SKM-1 treated with dmso at 0.1 percent for 144 hours (cell line): Measurements from ENCODE around the gene KRTAP2-3.
A peak's percentile ranks its signal among the peaks of the same experiment; 100 is the strongest.
"Not testable (repeated sequence)": the region's sequence is repeated elsewhere in the genome, so short reads cannot be mapped to it uniquely, and the experiment has no call there.

Source experiments
- DNase-seq: peaks from one replicate; lab custom pipeline; 2025; ENCODE audit not compliant: unreplicated experiment; lab: John Stamatoyannopoulos, UW

KRTAP2-3 gene

DNA sequence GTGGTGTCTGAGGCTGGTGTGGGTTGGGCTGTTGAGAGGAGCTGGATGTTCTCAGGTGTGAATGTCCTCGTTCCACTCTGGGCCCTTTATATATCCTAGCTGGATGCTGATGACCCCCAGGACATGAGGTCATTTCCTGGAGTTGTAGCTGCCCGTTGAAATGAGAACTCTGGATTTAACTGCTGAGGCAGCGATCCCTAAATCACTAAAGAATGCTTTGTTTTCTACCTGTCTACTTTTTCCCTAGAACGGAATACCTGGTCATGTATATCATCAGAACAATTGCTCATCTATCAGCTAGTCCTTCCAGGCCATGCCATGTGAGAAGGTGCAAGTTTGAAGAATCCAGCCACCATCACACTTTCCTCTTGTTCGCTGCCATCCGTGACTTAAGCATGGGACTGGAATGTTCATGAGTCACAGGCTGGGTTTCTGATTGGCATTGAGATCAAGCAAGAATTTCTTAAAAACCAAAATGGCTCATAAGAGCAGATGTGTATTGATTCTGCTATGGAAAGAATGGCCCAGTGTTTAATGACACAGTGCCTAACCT is at the start of gene KRTAP2-3:
Gene KRTAP2-3, minus strand, starts transcription at position 63 of the 553 bp plus-strand sequence. CDS start 64 bp downstream, outside the sequence.
- no peak for DNase-seq

DNA sequence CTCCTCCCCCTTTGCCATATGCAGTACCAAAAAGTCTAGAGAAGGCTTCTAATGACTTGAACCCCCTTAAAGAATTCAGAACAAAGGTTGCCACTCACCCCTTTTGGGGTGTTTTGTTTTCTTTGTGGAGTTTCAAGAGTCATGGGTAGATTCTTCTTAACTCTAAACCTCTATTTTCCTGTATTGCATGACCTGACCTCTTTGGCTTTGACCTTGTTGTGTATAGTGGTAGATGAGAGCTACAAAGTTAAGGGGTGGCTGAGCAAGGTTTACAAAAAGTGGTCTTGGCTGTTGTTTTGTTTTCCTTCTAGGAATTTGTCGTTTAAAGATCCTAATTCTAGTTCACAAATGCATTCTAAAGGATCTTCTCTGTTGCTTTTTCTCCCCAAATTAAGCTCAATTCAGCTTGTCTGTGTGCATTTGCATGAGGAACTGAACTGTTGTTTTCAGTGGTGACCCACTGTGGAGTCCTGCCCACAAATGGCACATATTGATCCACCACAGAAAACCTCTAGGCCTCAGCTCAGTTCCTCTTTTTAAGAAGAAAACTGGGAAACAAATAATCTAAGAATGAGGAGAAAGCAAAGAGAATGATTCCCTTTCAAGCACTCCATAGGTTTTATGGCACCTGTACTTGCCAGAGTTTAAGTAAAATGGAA is 48.9 kb upstream of the KRTAP2-3 start:
- peak; percentile 7 for DNase-seq

GRCh38 chr17:41107941-41108450 is 48.1 kb upstream of the KRTAP2-3 start:
- no peak for DNase-seq

DNA sequence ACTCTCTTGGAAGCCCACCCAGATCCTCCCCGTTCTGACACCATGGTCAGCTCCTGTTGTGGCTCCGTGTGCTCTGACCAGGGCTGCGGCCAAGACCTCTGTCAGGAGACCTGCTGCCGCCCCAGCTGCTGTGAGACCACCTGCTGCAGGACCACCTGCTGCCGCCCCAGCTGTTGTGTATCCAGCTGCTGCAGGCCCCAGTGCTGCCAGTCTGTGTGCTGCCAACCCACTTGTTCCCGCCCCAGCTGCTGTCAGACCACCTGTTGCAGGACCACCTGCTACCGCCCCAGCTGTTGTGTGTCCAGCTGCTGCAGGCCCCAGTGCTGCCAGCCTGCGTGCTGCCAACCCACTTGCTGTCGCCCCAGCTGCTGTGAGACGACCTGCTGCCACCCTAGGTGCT is 45.4 kb upstream of the KRTAP2-3 start, which contains the start of gene KRTAP4-9:
Gene KRTAP4-9, plus strand, starts transcription at position 43 of the 400 bp plus-strand sequence. Its CDS starts 0 bp downstream, at position 43.
- DNase-seq: not testable (repeated sequence)

DNA sequence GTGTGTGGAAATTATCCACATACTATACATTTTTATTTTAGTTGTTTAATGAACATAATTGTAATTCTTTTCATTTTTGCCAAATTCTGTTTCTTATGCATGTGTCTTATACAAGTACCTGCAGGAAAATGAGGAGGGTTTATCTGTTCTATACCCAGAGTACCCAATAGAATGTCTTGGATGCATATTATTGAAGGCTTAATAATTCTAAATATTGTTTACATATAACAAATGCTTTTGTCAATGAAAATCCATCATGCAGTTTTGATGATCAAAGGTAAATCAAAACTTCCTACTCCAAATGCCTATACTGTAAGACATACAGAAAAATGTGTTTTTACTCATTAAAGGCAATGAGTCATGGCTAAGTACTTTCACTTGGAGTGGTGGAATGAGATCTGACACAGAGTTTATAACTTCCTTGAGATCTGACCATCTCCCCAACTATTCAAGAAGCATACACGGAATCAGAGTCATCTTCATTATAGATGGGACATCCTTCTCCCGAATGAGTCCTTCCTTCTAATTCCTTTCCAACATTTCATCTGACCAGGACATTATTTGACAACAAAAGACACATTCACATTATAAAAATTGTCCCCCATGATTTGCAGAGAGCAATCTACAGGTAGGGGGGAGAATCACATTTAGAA is 44.6 kb upstream of the KRTAP2-3 start:
- DNase-seq: not testable (repeated sequence)

GRCh38 chr17:41103896-41104295 is 44.0 kb upstream of the KRTAP2-3 start:
- no peak for DNase-seq

DNA sequence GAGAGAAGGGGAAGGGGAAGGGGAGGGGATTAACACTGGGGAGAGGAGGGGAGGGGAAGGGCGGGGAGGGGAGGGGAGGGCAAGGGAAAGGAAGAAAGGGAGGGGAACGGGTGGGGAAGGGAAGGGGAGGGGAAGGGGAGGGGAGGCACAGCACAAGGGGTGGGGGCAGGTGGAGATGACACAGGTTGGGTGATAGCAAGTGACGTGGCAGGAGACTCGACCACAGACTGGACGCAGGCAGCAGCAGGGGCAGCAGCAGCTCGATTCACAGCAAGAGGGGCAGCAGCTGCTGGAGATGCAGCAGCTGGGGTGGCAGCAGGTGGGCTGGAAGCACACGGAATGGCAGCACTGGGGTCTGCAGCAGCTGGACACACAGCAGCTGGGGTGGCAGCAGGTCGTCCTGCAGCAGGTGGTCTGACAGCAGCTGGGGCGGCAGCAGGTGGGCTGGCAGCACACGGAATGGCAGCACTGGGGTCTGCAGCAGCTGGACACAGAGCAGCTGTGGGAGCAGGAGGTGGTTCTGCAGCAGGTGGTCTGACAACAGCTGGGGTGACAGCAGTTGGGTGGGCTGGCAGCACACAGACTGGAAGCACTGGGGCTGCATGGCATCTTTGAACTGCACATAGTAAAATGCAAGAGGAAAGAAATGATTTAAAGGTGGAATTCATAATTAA is 41.8 kb upstream of the KRTAP2-3 start, which contains the start of gene KRTAP4-16:
Gene KRTAP4-16, minus strand, starts transcription at position 624 of the 674 bp plus-strand sequence. Its CDS starts 0 bp downstream, at position 624.
- DNase-seq: no peak

DNA sequence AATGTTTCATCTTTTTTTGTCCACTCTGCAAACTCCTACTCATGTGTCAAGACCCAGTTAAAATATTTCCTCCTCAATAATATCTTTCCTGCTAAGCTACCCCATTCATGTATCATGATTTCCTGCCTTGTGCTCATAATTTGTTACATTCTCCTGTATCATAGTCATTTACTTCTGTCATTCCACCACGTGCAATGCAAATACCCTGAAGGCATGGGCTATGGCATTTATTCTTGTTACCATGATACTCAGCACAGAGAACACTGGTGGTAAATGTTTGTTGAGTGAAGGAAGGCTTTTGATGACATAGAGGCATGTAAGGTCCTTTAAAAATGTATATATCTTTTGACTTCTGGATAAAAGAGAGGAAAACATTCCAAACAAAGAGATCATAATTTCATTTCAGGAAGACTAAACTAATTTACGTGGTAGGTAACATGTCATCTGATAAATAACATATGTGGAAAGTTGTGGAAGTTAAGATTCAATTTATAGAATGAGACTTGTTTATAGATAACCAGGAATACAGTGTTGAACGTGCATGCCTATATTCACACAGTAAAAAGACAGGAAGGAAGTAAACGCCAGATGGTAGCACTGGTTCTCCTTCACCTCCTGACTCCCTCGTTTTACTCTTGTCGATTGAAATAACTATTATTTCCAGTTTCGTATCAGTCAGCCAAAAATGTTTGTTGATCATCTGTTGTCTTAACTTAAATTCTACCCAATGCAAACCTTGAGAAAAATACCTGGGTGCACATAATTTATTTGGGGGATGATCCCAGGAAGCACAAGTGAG is 40.0 kb upstream of the KRTAP2-3 start:
- not testable (repeated sequence) for DNase-seq

DNA sequence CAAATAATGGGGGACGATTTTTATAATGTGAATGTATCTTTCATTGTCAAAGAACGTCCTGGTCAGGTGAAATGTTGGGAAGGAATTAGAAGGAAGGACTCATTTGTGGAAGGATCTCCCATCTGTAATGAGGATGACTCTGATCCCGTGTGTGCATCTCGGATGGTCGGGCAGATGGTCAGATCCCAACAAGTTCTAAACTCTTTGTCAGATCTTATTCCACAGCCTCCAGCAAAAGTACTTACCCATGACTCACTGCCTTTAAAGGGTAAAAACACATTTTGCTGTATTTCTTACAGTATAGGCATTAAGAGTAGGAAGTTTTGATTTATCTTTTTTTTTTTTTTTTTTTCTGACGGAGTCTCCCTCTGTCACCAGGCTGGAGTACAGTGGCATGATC is 38.6 kb upstream of the KRTAP2-3 start:
- DNase-seq: no peak

DNA sequence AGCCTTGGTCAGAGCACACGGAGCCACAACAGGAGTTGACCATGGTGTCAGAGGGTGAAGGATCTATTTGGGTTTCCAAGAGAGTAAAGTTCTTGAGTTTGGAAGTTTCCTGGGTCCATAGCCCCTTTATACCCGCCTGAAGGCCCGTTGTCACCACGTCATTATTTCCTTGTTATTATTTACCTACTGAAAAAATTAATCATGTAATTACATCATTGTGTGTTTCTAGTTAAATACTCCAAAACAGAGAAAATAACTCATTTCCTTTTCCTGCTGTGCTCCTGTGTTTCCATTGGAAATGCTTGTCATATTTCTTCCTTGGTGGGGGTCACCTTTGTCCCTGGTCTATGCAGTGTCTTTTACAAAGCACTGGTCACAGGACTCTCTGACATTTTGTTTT is 38.1 kb upstream of the KRTAP2-3 start, which contains the start of gene KRTAP4-8:
Gene KRTAP4-8, minus strand, starts transcription at position 101 of the 400 bp plus-strand sequence. Its CDS starts 58 bp downstream, at position 43.
- no peak for DNase-seq

DNA sequence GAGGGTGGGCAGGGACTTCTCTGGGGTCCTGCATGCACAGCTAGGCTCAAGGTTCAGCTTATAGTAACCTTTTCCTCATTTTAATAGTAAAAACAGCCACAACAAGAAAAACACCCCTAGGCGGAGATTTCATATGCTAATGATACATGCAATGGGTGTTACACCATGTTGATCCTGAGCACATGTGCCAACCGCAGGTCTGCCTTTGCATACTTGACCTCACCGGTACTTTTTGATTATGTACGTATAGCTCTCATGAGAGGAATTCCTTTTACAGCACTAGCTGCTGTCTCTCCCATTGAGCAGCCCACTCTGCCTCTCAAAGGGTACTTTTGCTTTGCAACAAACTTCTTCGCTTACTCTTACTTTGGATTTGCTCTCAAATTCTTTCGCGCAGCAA is 36.1 kb upstream of the KRTAP2-3 start:
- no peak for DNase-seq

- DNase-seq: not testable (repeated sequence)
These were observed 28.9 kb upstream of the KRTAP2-3 start for GRCh38 chr17:41088760-41089352.

GRCh38 chr17:41084100-41084856 is 24.4 kb upstream of the KRTAP2-3 start, which contains the start of gene KRTAP4-7:
Gene KRTAP4-7, plus strand, starts transcription at chr17:41084150. Its CDS starts 57 bp downstream, at chr17:41084207.
- DNase-seq: not testable (repeated sequence)

DNA sequence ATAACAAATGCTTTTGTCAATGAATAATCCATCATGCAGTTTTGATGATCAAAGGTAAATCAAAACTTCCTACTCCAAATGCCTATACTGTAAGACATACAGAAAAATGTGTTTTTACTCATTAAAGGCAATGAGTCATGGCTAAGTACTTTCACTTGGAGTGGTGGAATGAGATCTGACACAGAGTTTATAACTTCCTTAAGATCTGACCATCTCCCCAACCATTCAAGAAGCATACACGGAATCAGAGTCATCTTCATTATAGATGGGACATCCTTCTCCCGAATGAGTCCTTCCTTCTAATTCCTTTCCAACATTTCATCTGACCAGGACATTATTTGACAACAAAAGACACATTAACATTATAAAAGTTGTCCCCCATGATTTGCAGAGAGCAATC is 23.5 kb upstream of the KRTAP2-3 start:
- DNase-seq: not testable (repeated sequence)

DNA sequence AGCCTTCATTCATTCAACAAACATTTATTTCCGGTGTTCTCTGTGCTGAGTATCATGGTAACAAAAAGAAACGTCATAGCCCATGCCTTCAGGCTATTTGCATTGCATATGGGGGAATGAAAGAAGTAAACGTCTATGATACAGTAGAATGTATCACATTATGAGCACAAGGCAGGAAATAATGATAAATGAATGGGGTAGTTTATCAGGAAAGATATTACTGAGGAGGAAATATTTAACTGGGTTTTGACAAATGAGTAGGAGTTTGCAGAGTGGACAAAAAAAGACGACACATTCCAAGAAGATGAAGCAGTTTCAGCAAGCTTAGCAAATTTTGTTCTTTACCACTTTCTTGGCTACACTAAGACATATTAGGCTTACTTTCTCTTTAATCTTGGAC is 22.7 kb upstream of the KRTAP2-3 start:
- no peak for DNase-seq

DNA sequence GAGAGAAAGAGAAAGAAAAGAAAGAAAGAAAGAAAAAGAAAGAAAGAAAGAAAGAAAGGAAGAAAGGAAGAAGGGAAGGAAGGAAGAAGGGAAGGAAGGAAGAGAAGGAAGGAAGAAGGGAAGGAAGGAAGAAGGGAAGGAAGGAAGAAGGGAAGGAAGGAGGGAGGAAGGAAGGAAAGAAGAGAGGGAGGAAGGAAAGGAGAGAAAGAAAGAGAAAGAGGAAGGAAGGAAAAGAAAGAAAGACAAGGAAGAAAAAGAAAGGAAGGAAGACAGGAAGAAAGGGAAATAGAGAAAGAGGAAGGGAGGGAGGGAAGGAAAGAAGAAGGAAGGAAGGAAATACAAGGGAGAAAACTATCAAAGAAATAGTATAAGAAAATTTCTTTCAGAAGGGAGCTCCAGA is 16.9 kb upstream of the KRTAP2-3 start:
- DNase-seq: no peak

- DNase-seq: no peak
These were observed 13.8 kb upstream of the KRTAP2-3 start for GRCh38 chr17:41073676-41074075.

GRCh38 chr17:41071606-41072360 is 11.9 kb upstream of the KRTAP2-3 start:
- DNase-seq: no peak
